ENCODE measurements around the gene RAB11FIP4.

Gene RAB11FIP4

GRCh38 chr17:31537565-31538011, 146.1 kb downstream of the RAB11FIP4 start:
- no peak for DNase-seq (ENCODE audit: low read depth in 2 of 3, low spot score in 2 of 3)

- no peak for DNase-seq (ENCODE audit: low read depth in 2 of 3, low spot score in 2 of 3)
Observed at GRCh38 chr17:31538080-31538762, 146.7 kb downstream of the RAB11FIP4 start.

GRCh38 chr17:31540602-31541307, 149.3 kb downstream of the RAB11FIP4 start:
- DNase-seq (ENCODE audit: low read depth in 2 of 3, low spot score in 2 of 3) = no peak

GRCh38 chr17:31541559-31541958, 150.1 kb downstream of the RAB11FIP4 start:
- no peak for DNase-seq (ENCODE audit: low read depth in 2 of 3, low spot score in 2 of 3)

GRCh38 chr17:31544186-31544585, 152.7 kb downstream of the RAB11FIP4 start:
- DNase-seq (ENCODE audit: low read depth in 2 of 3, low spot score in 2 of 3) = no peak

- no peak for DNase-seq (ENCODE audit: low read depth in 2 of 3, low spot score in 2 of 3)
Observed at GRCh38 chr17:31546650-31547049, 155.2 kb downstream of the RAB11FIP4 start.

- DNase-seq (ENCODE audit: low read depth in 2 of 3, low spot score in 2 of 3) = no peak
Observed at GRCh38 chr17:31548709-31549108, 157.2 kb downstream of the RAB11FIP4 start.

GRCh38 chr17:31549121-31549524, 157.6 kb downstream of the RAB11FIP4 start:
- peak in 2 of 3 experiments; percentile 20 to 30 for DNase-seq (ENCODE audit: low read depth in 2 of 3, low spot score in 2 of 3)

- DNase-seq (ENCODE audit: low read depth in 2 of 3, low spot score in 2 of 3) = peak; percentile 86 to 100 (median 100)
Observed at GRCh38 chr17:31549525-31550388, 158.3 kb downstream of the RAB11FIP4 start.

- peak in 1 of 3 experiments; percentile 8 for DNase-seq (ENCODE audit: low read depth in 2 of 3, low spot score in 2 of 3)
Observed at GRCh38 chr17:31550389-31551056, 159.0 kb downstream of the RAB11FIP4 start.

- no peak for DNase-seq (ENCODE audit: low read depth in 2 of 3, low spot score in 2 of 3)
Observed at GRCh38 chr17:31552568-31552967, 161.1 kb downstream of the RAB11FIP4 start.

GRCh38 chr17:31553506-31553905, 162.0 kb downstream of the RAB11FIP4 start:
- DNase-seq (ENCODE audit: low read depth in 2 of 3, low spot score in 2 of 3) = no peak

GRCh38 chr17:31554930-31555329, 163.5 kb downstream of the RAB11FIP4 start:
- no peak for DNase-seq (ENCODE audit: low read depth in 2 of 3, low spot score in 2 of 3)

- DNase-seq (ENCODE audit: low read depth in 2 of 3, low spot score in 2 of 3) = no peak
Observed at GRCh38 chr17:31556969-31557645, 165.6 kb downstream of the RAB11FIP4 start.

- peak; percentile 15 to 48 (median 36) for DNase-seq (ENCODE audit: low read depth in 2 of 3, low spot score in 2 of 3)
Observed at GRCh38 chr17:31558748-31559583, 167.5 kb downstream of the RAB11FIP4 start.

GRCh38 chr17:31559584-31560501, 168.4 kb downstream of the RAB11FIP4 start:
- no peak for DNase-seq (ENCODE audit: low read depth in 2 of 3, low spot score in 2 of 3)

- DNase-seq (ENCODE audit: low read depth in 2 of 3, low spot score in 2 of 3) = no peak
Observed at GRCh38 chr17:31560616-31561235, 169.3 kb downstream of the RAB11FIP4 start.
